Loucy (cell line): ENCODE results near the gene CMTM8.

Experiments
- H2AFZ ChIP-seq: fragments of 200-600 bp; sonication (generic); 2 replicates; pipeline ENCODE4 v1.6.0; 2016; ENCODE audit warnings: antibody characterized with exemption, mild to moderate bottlenecking, low read length, moderate library complexity
- H3F3A ChIP-seq: fragments of 200-600 bp; 2 replicates; pipeline ENCODE4 v1.6.0; 2016; ENCODE audit warnings: antibody characterized with exemption, low read depth, mild to moderate bottlenecking
- H3K27me3 ChIP-seq: fragments of 200-600 bp; sonication (generic); 2 replicates; pipeline ENCODE4 v1.6.1; 2014; ENCODE audit warnings: low read length, mild to moderate bottlenecking; ENCODE audit not compliant: insufficient read depth, poor library complexity, severe bottlenecking
- H3K36me3 ChIP-seq: fragments of 200-600 bp; sonication (generic); 2 replicates; pipeline ENCODE4 v1.6.1; 2016; ENCODE audit warnings: low read length; ENCODE audit not compliant: insufficient read depth
- H3K4me1 ChIP-seq: fragments of 200-600 bp; sonication (generic); 2 replicates; pipeline ENCODE4 v1.5.1; 2014; ENCODE audit warnings: low read length, mild to moderate bottlenecking; ENCODE audit not compliant: insufficient read depth, poor library complexity, severe bottlenecking
- H3K4me2 ChIP-seq: fragments of 200-600 bp; sonication (generic); 2 replicates; pipeline ENCODE4 v1.6.0; 2014; ENCODE audit warnings: antibody characterized with exemption, low read length, low read depth, mild to moderate bottlenecking; ENCODE audit not compliant: poor library complexity, severe bottlenecking
- H3K4me3 ChIP-seq: fragments of 200-600 bp; sonication (generic); 2 replicates; pipeline ENCODE4 v1.5.1; 2014; ENCODE audit warnings: low read length, mild to moderate bottlenecking, mixed read lengths; ENCODE audit not compliant: poor library complexity, severe bottlenecking
- H3K79me2 ChIP-seq: fragments of 200-600 bp; sonication (generic); 2 replicates; pipeline ENCODE4 v1.6.1; 2014; ENCODE audit warnings: low read length; ENCODE audit not compliant: insufficient read depth
- H3K9ac ChIP-seq: fragments of 200-600 bp; sonication (generic); 2 replicates; pipeline ENCODE4 v1.6.0; 2014; ENCODE audit warnings: mild to moderate bottlenecking, low read depth, low read length, moderate library complexity; ENCODE audit not compliant: poor library complexity, severe bottlenecking
- H3K9me2 ChIP-seq: fragments of 200-600 bp; sonication (generic); replicated peaks from 2 replicates; pipeline ENCODE4 v1.6.1; 2016; ENCODE audit warnings: low read depth, low read length, mixed read lengths
- H3K9me3 ChIP-seq: fragments of 200-600 bp; sonication (generic); 2 replicates; pipeline ENCODE4 v1.6.1; 2014; ENCODE audit warnings: mild to moderate bottlenecking, antibody characterized with exemption, low read length, low read depth; ENCODE audit not compliant: insufficient read depth
- H4K20me1 ChIP-seq: fragments of 200-600 bp; sonication (generic); 2 replicates; pipeline ENCODE4 v1.6.0; 2014; ENCODE audit warnings: antibody characterized with exemption, low read length, mild to moderate bottlenecking; ENCODE audit not compliant: insufficient read depth, poor library complexity, severe bottlenecking
- EZH2phosphoT487 ChIP-seq: fragments of 200-600 bp; IDR thresholded peaks from 2 replicates; pipeline ENCODE4 v1.6.1; 2018; ENCODE audit warnings: antibody characterized with exemption, mild to moderate bottlenecking, moderate library complexity, borderline replicate concordance
- TF ChIP-seq, protein P1 (sequence below): fragments of 200-600 bp; sonication (generic); conservative IDR thresholded peaks from 2 replicates; pipeline ENCODE4 v1.5.1; 2014; ENCODE audit warnings: mild to moderate bottlenecking, antibody characterized with exemption, low read length

CMTM8 gene

DNA sequence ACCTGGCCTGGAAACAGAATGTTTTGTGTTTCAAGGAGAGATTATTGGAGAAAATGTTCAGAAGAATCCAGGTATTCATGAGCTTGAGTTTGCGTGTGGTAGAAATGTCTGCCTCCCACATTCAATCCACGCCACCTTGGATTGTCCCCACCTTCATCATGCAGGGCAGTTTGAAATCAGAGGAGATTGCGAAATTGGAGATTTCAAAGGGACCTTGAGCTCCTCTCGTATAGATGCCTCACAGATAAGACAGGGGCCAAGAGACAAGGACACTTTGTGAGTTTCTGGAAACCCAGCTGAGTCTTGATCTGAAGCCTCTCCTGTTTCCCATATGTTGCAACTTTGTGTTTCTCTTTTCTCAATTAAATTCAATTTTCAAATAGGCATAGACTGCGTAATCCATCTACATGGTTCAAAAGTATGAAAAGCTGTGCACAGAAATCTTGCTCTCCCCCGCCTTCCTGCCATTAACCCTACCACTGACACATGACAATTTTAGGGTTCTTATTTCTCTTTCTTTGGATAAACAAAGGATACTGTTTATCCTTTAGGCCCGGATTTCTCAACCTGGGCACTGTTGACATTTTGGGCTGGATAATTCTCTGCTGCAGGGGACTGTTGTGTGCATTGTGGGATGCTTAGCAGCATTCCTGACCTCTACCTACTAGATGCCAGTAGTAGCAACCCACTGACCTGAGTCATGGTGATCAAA is 53.8 kb downstream of the CMTM8 start:
- no peaks in the 10 kb centered on the region for H3F3A ChIP-seq
- no peak overlapping the region for H3K9ac ChIP-seq
- H3K27me3 ChIP-seq = no peaks in the 10 kb centered on the region
- H3K4me2 ChIP-seq = no peak overlapping the region
- H3K9me3 ChIP-seq = no peaks in the 10 kb centered on the region
- TF ChIP-seq, protein P1, sequence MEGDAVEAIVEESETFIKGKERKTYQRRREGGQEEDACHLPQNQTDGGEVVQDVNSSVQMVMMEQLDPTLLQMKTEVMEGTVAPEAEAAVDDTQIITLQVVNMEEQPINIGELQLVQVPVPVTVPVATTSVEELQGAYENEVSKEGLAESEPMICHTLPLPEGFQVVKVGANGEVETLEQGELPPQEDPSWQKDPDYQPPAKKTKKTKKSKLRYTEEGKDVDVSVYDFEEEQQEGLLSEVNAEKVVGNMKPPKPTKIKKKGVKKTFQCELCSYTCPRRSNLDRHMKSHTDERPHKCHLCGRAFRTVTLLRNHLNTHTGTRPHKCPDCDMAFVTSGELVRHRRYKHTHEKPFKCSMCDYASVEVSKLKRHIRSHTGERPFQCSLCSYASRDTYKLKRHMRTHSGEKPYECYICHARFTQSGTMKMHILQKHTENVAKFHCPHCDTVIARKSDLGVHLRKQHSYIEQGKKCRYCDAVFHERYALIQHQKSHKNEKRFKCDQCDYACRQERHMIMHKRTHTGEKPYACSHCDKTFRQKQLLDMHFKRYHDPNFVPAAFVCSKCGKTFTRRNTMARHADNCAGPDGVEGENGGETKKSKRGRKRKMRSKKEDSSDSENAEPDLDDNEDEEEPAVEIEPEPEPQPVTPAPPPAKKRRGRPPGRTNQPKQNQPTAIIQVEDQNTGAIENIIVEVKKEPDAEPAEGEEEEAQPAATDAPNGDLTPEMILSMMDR = no peak
- no peak for TF ChIP-seq EZH2phosphoT487
- peaks cover 11% of the 10 kb centered on the region for H3K4me1 ChIP-seq
- no peak overlapping the region for H2AFZ ChIP-seq
- H3K79me2 ChIP-seq = no peaks in the 10 kb centered on the region
- H4K20me1 ChIP-seq = no peaks in the 10 kb centered on the region
- H3K4me3 ChIP-seq = no peak overlapping the region
- no peaks in the 10 kb centered on the region for H3K9me2 ChIP-seq
- no peaks in the 10 kb centered on the region for H3K36me3 ChIP-seq

DNA sequence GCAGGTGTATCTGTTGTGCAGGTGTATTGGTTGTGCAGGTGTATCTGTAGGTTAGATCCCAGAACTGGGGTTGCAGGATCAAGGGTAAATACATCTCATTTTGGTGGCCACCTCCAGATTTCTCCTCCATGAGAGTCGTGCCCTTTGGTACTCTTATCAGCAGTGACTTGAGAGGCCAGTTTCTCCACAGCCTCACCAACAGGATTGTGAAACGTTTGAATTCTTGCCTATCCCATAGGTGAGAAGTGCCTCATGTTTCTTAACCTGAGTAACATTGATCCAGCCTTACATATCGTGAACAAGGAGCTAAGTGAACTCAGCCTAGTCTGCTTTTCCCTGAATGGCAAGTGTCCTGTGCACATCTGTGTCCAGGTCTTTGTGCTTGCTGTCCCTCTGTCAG is 55.4 kb downstream of the CMTM8 start:
- Histone ChIP-seq H3F3A (no peaks in the 10 kb centered on the region), H3K9me3 (no peaks in the 10 kb centered on the region), H3K79me2 (no peaks in the 10 kb centered on the region), H3K4me1 (peaks cover 6% of the 10 kb centered on the region), H3K4me2 (no peak overlapping the region), H3K9ac (no peak overlapping the region), H3K27me3 (no peaks in the 10 kb centered on the region), H4K20me1 (no peaks in the 10 kb centered on the region), H3K36me3 (no peaks in the 10 kb centered on the region), H3K9me2 (no peaks in the 10 kb centered on the region), H2AFZ (no peak overlapping the region), H3K4me3 (no peak overlapping the region)
- TF ChIP-seq, protein P1 = no peak
- no peak for TF ChIP-seq EZH2phosphoT487

DNA sequence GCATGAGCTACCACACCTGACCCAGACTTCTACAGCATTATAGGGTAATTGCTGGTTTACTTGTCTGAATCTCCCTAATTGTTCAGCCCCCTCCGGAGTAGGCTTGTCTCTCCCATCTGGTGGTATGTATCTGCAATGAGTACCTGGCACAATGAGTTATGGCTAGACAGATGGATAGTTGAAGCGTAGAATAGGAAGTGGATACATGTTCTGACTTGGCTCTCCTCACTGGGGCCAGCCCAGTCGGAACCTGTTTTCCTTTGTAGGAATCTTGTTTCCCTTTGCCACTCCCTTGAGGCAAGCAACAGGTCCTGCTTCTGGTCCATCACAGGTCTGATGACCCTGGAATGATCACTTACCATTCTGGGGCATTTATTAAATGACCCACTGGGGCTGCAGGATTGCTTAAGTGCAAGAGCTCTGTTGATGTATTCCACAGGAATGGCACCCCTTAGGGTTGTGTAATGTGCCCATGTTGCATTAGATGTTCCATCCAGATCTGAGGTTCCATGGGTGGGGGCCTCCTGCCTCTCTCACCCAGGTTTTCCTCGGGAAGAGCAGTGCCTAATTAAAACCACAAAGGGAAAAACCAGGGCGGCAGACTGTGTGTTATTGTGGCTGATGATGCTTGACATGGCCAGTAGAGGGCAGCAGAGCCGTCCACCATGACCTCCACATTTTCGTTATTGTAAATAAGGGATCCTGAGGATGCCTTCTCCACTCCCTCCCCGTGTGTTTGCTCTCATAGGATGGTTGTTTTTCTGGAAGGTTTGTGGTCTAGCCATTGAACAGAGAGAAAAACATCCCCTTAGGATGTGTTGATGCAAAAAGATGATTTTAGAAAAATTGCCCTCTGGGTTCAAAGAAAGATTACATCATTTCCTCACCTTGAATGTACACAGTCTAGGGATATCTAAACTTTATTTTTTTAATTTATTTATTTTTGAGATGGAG is 58.0 kb downstream of the CMTM8 start:
- Histone ChIP-seq H4K20me1 (no peaks in the 10 kb centered on the region), H3K4me3 (no peak overlapping the region), H3K9me2 (no peaks in the 10 kb centered on the region), H3K4me1 (no peaks in the 10 kb centered on the region), H3K4me2 (peak overlapping the region; percentile 36), H3F3A (no peaks in the 10 kb centered on the region), H3K27me3 (no peaks in the 10 kb centered on the region), H2AFZ (peak overlapping the region; percentile 71), H3K36me3 (no peaks in the 10 kb centered on the region), H3K9ac (no peak overlapping the region), H3K9me3 (no peaks in the 10 kb centered on the region), H3K79me2 (no peaks in the 10 kb centered on the region)
- no peak for TF ChIP-seq EZH2phosphoT487
- TF ChIP-seq, protein P1 = peak; percentile 94
